Naive thymus-derived CD8-positive, alpha-beta T cell (primary cell): Measurements from ENCODE around the gene DRC1. TPM values are rescaled to one million over a fixed set of nuclear protein-coding genes. Genes with fewer than 3 reads are reported as not detected.

Source experiments
- ATAC-seq, 2 donors: fragments of 150-1000 bp; cut with Tn5 transposase in 1 of 2; sonication (Bioruptor Pico), chemical (Tn5 transposase) in 1 of 2; 1 replicate in 1 of 2; 2 replicates in 1 of 2; pipeline ENCODE4 v1.10.0; 2021; ENCODE audit warnings: mild to moderate bottlenecking in 2 of 2, moderate library complexity in 2 of 2
- POLR2A ChIA-PET: fragments of 350-600 bp; sonication (Branson Sonifier 250); formaldehyde crosslinking; loops from one replicate; lab custom pipeline; 2021; ENCODE audit warnings: antibody characterized with exemption; lab: Charles Lee
- DNase-seq, 10 donors: peaks; one replicate each; pipeline versions ENCODE4 v3.0.0 to v3.0.0-alpha.2; 2020 to 2022
- H3K27ac Mint-ChIP-seq, 10 donors: one replicate each; pipeline ENCODE4 v1.8.0; 2020 to 2022; ENCODE audit warnings: mild to moderate bottlenecking in 10 of 10, mixed read lengths in 10 of 10, moderate library complexity in 4 of 10, inconsistent platforms in 1 of 10
- H3K27me3 Mint-ChIP-seq, 5 donors: one replicate each; pipeline ENCODE4 v1.8.0; 2021 to 2022; ENCODE audit warnings: mixed read lengths in 5 of 5
- H3K36me3 Mint-ChIP-seq, 3 donors: one replicate each; pipeline ENCODE4 v1.8.0; 2020 to 2022; ENCODE audit warnings: mixed read lengths in 3 of 3, mild to moderate bottlenecking in 2 of 3, inconsistent platforms in 1 of 3
- H3K4me1 Mint-ChIP-seq, 4 donors: one replicate each; pipeline ENCODE4 v1.8.0; 2021 to 2022; ENCODE audit warnings: mixed read lengths in 4 of 4
- H3K4me3 Mint-ChIP-seq, 10 donors: one replicate each; pipeline ENCODE4 v1.8.0; 2020 to 2022; ENCODE audit warnings: mild to moderate bottlenecking in 10 of 10, mixed read lengths in 10 of 10, moderate library complexity in 6 of 10, inconsistent platforms in 1 of 10
- H3K9me3 Mint-ChIP-seq, 9 donors: one replicate each; pipeline ENCODE4 v1.8.0; 2020 to 2022; ENCODE audit warnings: mixed read lengths in 9 of 9, mild to moderate bottlenecking in 3 of 9, inconsistent platforms in 1 of 9, moderate library complexity in 1 of 9
- polyA plus RNA-seq, 3 donors: library from polyadenylated mRNA; unstranded; fragments of 300-500 nt; fragmentation: Illumina TruSeq; gene quantifications; one replicate each; pipeline ENCODE4 v1.2.3, GENCODE V29; 2021
- total RNA-seq, 8 experiments: library from RNA in 2 of 8; stranded (reverse) in 2 of 8; gene quantifications; one replicate each; pipeline ENCODE4 v1.2.3 and lab custom pipeline; 2021 to 2026

The DRC1 gene
- total and polyA plus RNA-seq, 5 experiments from 2014 or later, result not detected

GRCh38 chr2:26453421-26454329 lies 52.0 kb downstream of the DRC1 start:
- no peak for ATAC-seq
- peaks cover 0 to 4% (median 0%) of the 10 kb centered on the region in 4 donors for H3K4me1 Mint-ChIP-seq
- POLR2A ChIA-PET, result no interaction called here
- no peak overlapping the region for H3K27ac Mint-ChIP-seq
- peak in 1 of 10 donors; percentile 57 for DNase-seq
- H3K9me3 Mint-ChIP-seq, result no peaks in the 10 kb centered on the region
- no peaks in the 10 kb centered on the region for H3K36me3 Mint-ChIP-seq
- H3K27me3 Mint-ChIP-seq, result peaks cover 0 to 18% (median 3%) of the 10 kb centered on the region in 5 donors
- no peak overlapping the region for H3K4me3 Mint-ChIP-seq

GRCh38 chr2:26454561-26455001 lies 52.9 kb downstream of the DRC1 start:
- Mint-ChIP-seq H3K4me3 (no peak overlapping the region), H3K36me3 (no peaks in the 10 kb centered on the region), H3K9me3 (no peaks in the 10 kb centered on the region), H3K27me3 (peaks cover 0 to 18% (median 3%) of the 10 kb centered on the region in 5 donors), H3K4me1 (peaks cover 0 to 4% (median 0%) of the 10 kb centered on the region in 4 donors), H3K27ac (no peak overlapping the region)
- DNase-seq, result peak in 1 of 10 donors; percentile 44
- POLR2A ChIA-PET, result no interaction called here
- no peak for ATAC-seq

GRCh38 chr2:26455037-26455669 lies 53.4 kb downstream of the DRC1 start:
- POLR2A ChIA-PET, result no interaction called here
- Mint-ChIP-seq H3K4me1 (peaks cover 0 to 4% (median 2%) of the 10 kb centered on the region in 4 donors), H3K27ac (no peak overlapping the region), H3K36me3 (no peaks in the 10 kb centered on the region), H3K4me3 (no peak overlapping the region), H3K27me3 (peaks cover 0 to 16% (median 3%) of the 10 kb centered on the region in 5 donors), H3K9me3 (no peaks in the 10 kb centered on the region)
- DNase-seq (peak in 1 of 10 donors; percentile 10), ATAC-seq (no peak)

GRCh38 chr2:26455670-26456439 lies 54.1 kb downstream of the DRC1 start:
- POLR2A ChIA-PET, result no interaction called here

GRCh38 chr2:26456440-26457250 lies 54.9 kb downstream of the DRC1 start:
- Mint-ChIP-seq H3K27ac (no peak overlapping the region), H3K36me3 (no peaks in the 10 kb centered on the region), H3K4me1 (peaks cover 0 to 4% (median 2%) of the 10 kb centered on the region in 4 donors), H3K27me3 (peaks cover 0 to 13% (median 3%) of the 10 kb centered on the region in 5 donors), H3K4me3 (no peak overlapping the region), H3K9me3 (no peaks in the 10 kb centered on the region)
- POLR2A ChIA-PET, result no interaction called here
- ATAC-seq (no peak), DNase-seq (peak in 1 of 10 donors; percentile 6)

More at GRCh38 chr2:26455670-26456439, 54.1 kb downstream of the DRC1 start:
- no peaks in the 10 kb centered on the region for H3K36me3 Mint-ChIP-seq
- H3K27me3 Mint-ChIP-seq, result peaks cover 0 to 13% (median 3%) of the 10 kb centered on the region in 5 donors
- H3K27ac Mint-ChIP-seq, result no peak overlapping the region
- DNase-seq, result peak in 1 of 10 donors; percentile 46
- no peak overlapping the region for H3K4me3 Mint-ChIP-seq
- H3K9me3 Mint-ChIP-seq, result no peaks in the 10 kb centered on the region
- ATAC-seq, result no peak
- peaks cover 0 to 4% (median 2%) of the 10 kb centered on the region in 4 donors for H3K4me1 Mint-ChIP-seq

- POLR2A ChIA-PET, result no interaction called here
- ATAC-seq, result no peak
- no peaks in the 10 kb centered on the region for H3K36me3 Mint-ChIP-seq
These were observed 55.5 kb downstream of the DRC1 start for GRCh38 chr2:26457251-26457666.

GRCh38 chr2:26457695-26458364 lies 56.1 kb downstream of the DRC1 start:
- ATAC-seq (no peak), DNase-seq (peak in 1 of 10 donors; percentile 52)
- Mint-ChIP-seq H3K9me3 (no peaks in the 10 kb centered on the region), H3K36me3 (no peaks in the 10 kb centered on the region), H3K27me3 (peaks cover 0 to 13% (median 3%) of the 10 kb centered on the region in 5 donors), H3K27ac (no peak overlapping the region), H3K4me1 (peaks cover 0 to 4% (median 2%) of the 10 kb centered on the region in 4 donors), H3K4me3 (no peak overlapping the region)
- POLR2A ChIA-PET, result no interaction called here

More at GRCh38 chr2:26457251-26457666, 55.5 kb downstream of the DRC1 start:
- H3K4me3 Mint-ChIP-seq, result no peak overlapping the region
- peaks cover 0 to 13% (median 3%) of the 10 kb centered on the region in 5 donors for H3K27me3 Mint-ChIP-seq
- peaks cover 0 to 4% (median 2%) of the 10 kb centered on the region in 4 donors for H3K4me1 Mint-ChIP-seq
- H3K27ac Mint-ChIP-seq, result no peak overlapping the region
- no peak for DNase-seq
- no peaks in the 10 kb centered on the region for H3K9me3 Mint-ChIP-seq

- peaks cover 0 to 4% (median 2%) of the 10 kb centered on the region in 4 donors for H3K4me1 Mint-ChIP-seq
- ATAC-seq (no peak), DNase-seq (no peak)
- no peak overlapping the region for H3K27ac Mint-ChIP-seq
- peaks cover 0 to 7% (median 3%) of the 10 kb centered on the region in 5 donors for H3K27me3 Mint-ChIP-seq
- POLR2A ChIA-PET, result no interaction called here
- no peak overlapping the region for H3K4me3 Mint-ChIP-seq
- H3K9me3 Mint-ChIP-seq, result no peaks in the 10 kb centered on the region
- no peaks in the 10 kb centered on the region for H3K36me3 Mint-ChIP-seq
These were observed 56.8 kb downstream of the DRC1 start for GRCh38 chr2:26458365-26459042.

GRCh38 chr2:26459991-26460612 lies 58.4 kb downstream of the DRC1 start:
- Mint-ChIP-seq H3K9me3 (no peaks in the 10 kb centered on the region), H3K36me3 (no peaks in the 10 kb centered on the region), H3K27me3 (no peaks in the 10 kb centered on the region), H3K27ac (peak overlapping the region in 2 of 10 donors; percentile 8 to 49), H3K4me3 (no peak overlapping the region), H3K4me1 (peaks cover 0 to 4% (median 2%) of the 10 kb centered on the region in 4 donors)
- no peak for ATAC-seq
- DNase-seq, result no peak
- POLR2A ChIA-PET, result no interaction called here

GRCh38 chr2:26460613-26461031 lies 58.9 kb downstream of the DRC1 start:
- Mint-ChIP-seq H3K9me3 (no peaks in the 10 kb centered on the region), H3K27ac (no peak overlapping the region)

More at GRCh38 chr2:26460613-26461031, 58.9 kb downstream of the DRC1 start:
- H3K27me3 Mint-ChIP-seq, result no peaks in the 10 kb centered on the region
- H3K36me3 Mint-ChIP-seq, result no peaks in the 10 kb centered on the region
- ATAC-seq (no peak), DNase-seq (peak in 1 of 10 donors; percentile 58)
- peaks cover 0 to 4% (median 2%) of the 10 kb centered on the region in 4 donors for H3K4me1 Mint-ChIP-seq
- H3K4me3 Mint-ChIP-seq, result no peak overlapping the region
- POLR2A ChIA-PET, result no interaction called here
